ENCODE data around the gene STEAP2.
"Not testable (repeated sequence)": the region's sequence is repeated elsewhere in the genome, so short reads cannot be mapped to it uniquely, and the experiment has no call there.

The STEAP2 gene

GRCh38 chr7:90233569-90233968 is 22.0 kb downstream of the STEAP2 start:
- DNase-seq (ENCODE audit: low read depth in 2 of 2), result no peak

- DNase-seq (ENCODE audit: low read depth in 2 of 2), result no peak
Measured at GRCh38 chr7:90236721-90237289, 25.3 kb downstream of the STEAP2 start.

- DNase-seq (ENCODE audit: low read depth in 2 of 2), result no peak
Measured at GRCh38 chr7:90238022-90238421, 26.5 kb downstream of the STEAP2 start.

- no peak for DNase-seq (ENCODE audit: low read depth in 2 of 2)
Measured at GRCh38 chr7:90238583-90238982, 27.0 kb downstream of the STEAP2 start.

- DNase-seq (ENCODE audit: low read depth in 2 of 2), result no peak
Measured at GRCh38 chr7:90239050-90239449, 27.5 kb downstream of the STEAP2 start.

- no peak for DNase-seq (ENCODE audit: low read depth in 2 of 2)
Measured at GRCh38 chr7:90239625-90240228, 28.2 kb downstream of the STEAP2 start.

GRCh38 chr7:90242369-90243168 is 31.0 kb downstream of the STEAP2 start:
- no peak for DNase-seq (ENCODE audit: low read depth in 2 of 2)

- no peak for DNase-seq (ENCODE audit: low read depth in 2 of 2)
Measured at GRCh38 chr7:90243556-90243955, 32.0 kb downstream of the STEAP2 start.

- DNase-seq (ENCODE audit: low read depth in 2 of 2), result no peak
Measured at GRCh38 chr7:90244565-90244908, 33.0 kb downstream of the STEAP2 start.

GRCh38 chr7:90244909-90245851 is 33.6 kb downstream of the STEAP2 start, which contains the start of gene CFAP69:
CFAP69 (plus strand) TSS chr7:90245174; CDS start chr7:90245425, 251 bp downstream.
- DNase-seq (ENCODE audit: low read depth in 2 of 2), result peak; percentile 74

GRCh38 chr7:90246171-90246570 is 34.6 kb downstream of the STEAP2 start:
- DNase-seq (ENCODE audit: low read depth in 2 of 2), result no peak

- no peak for DNase-seq (ENCODE audit: low read depth in 2 of 2)
Measured at GRCh38 chr7:90248706-90249105, 37.2 kb downstream of the STEAP2 start.

- DNase-seq (ENCODE audit: low read depth in 2 of 2), result no peak
Measured at GRCh38 chr7:90250601-90251303, 39.2 kb downstream of the STEAP2 start.

GRCh38 chr7:90251304-90251635 is 39.7 kb downstream of the STEAP2 start:
- DNase-seq (ENCODE audit: low read depth in 2 of 2), result no peak

GRCh38 chr7:90256011-90256410 is 44.5 kb downstream of the STEAP2 start:
- DNase-seq (ENCODE audit: low read depth in 2 of 2), result not testable (repeated sequence)

GRCh38 chr7:90256778-90257177 is 45.2 kb downstream of the STEAP2 start:
- no peak for DNase-seq (ENCODE audit: low read depth in 2 of 2)

- no peak for DNase-seq (ENCODE audit: low read depth in 2 of 2)
Measured at GRCh38 chr7:90261441-90261840, 49.9 kb downstream of the STEAP2 start.

GRCh38 chr7:90262438-90262837 is 50.9 kb downstream of the STEAP2 start:
- DNase-seq (ENCODE audit: low read depth in 2 of 2), result no peak

GRCh38 chr7:90266808-90267207 is 55.3 kb downstream of the STEAP2 start:
- DNase-seq (ENCODE audit: low read depth in 2 of 2), result no peak

GRCh38 chr7:90267263-90267858 is 55.8 kb downstream of the STEAP2 start:
- no peak for DNase-seq (ENCODE audit: low read depth in 2 of 2)

- no peak for DNase-seq (ENCODE audit: low read depth in 2 of 2)
Measured at GRCh38 chr7:90269163-90269562, 57.6 kb downstream of the STEAP2 start.
